Measurements from ENCODE around the gene SPTLC3.

SPTLC3 gene

DNA sequence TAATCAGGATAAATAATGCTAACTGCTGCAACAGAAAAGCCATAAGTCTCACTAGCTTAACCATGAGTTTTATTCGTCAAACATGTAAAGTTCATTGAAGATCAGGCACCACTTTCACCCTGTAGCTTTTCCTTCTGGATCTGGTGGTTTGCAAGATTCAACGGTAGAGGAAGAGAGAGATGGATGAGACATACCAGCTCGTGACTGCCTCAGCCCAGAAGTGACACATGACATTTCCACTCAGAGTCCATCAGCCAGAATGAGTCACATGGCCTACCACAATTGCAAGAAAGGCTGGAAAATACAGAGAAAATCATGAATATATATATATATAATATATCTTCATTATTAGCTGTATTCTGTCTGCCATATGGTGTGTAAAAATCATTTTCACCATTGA is 29.0 kb downstream of the SPTLC3 start:
- TF ChIP-seq CTCF (IDR thresholded peaks at IDR 0.05; ENCODE audit: low read depth, low read length, missing control alignments) = no peak
- DNase-seq (ENCODE audit: low read depth) = no peak

DNA sequence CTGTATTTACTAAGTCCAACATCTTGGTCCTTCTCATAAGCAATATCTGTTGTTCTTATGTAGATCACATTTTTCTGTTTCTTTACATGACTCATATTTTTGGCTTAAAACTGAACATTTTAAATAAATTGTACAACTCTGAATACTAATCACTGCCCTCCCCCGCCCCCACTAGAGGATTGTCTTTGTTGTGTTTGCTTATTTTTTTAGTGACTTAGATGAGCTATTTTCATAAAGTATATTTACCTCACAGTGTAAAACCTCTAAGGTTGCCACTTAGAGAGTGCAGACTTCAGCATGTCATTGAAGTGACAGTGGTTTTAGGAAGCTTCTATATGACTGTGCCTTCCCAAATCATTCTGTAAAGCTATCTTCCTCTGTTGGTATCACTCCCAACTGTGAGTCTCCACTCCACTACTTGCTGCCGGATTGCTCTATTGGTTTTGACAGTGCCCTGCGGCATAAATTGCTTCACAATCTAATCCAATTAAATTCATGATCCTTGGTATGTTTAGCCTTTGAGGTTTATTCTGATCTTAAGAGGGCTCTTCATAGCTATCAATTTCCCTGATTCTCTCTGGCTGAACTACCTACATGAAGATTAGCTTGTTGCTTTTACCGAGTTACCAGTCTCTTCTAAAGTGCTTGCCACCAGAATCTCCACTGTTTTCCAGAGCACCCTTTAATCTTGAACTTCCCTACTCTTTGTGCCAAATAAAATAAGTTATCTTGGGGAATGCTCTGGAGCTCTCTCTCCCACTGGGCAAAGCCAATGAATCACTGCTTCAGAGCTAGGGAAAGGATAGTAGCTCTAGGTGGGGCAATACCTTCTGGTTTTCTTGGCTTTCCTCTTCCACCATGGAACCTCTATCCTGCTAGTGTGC is 33.0 kb downstream of the SPTLC3 start:
- no peak for DNase-seq (ENCODE audit: low read depth)
- H3K4me3 ChIP-seq (ENCODE audit: low read depth, low read length) = no peak overlapping the region

More for the DNA sequence above, 29.0 kb downstream of the SPTLC3 start:
- H3K4me3 ChIP-seq (ENCODE audit: low read depth, low read length) = no peak overlapping the region

GRCh38 chr20:13042458-13042794 is 33.7 kb downstream of the SPTLC3 start:
- TF ChIP-seq CTCF (IDR thresholded peaks at IDR 0.05; ENCODE audit: low read depth, low read length, missing control alignments) = no peak
- no peak for DNase-seq (ENCODE audit: low read depth)
- H3K4me3 ChIP-seq (ENCODE audit: low read depth, low read length) = no peak overlapping the region

More for the DNA sequence above, 33.0 kb downstream of the SPTLC3 start:
- no peak for TF ChIP-seq CTCF (IDR thresholded peaks at IDR 0.05; ENCODE audit: low read depth, low read length, missing control alignments)

- no peak overlapping the region for H3K4me3 ChIP-seq (ENCODE audit: low read depth, low read length)
- TF ChIP-seq CTCF (IDR thresholded peaks at IDR 0.05; ENCODE audit: low read depth, low read length, missing control alignments) = no peak
- no peak for DNase-seq (ENCODE audit: low read depth)
Observed at GRCh38 chr20:13046409-13046808, 37.6 kb downstream of the SPTLC3 start.

GRCh38 chr20:13054011-13054410 is 45.2 kb downstream of the SPTLC3 start:
- no peak overlapping the region for H3K4me3 ChIP-seq (ENCODE audit: low read depth, low read length)
- no peak for DNase-seq (ENCODE audit: low read depth)
- TF ChIP-seq CTCF (IDR thresholded peaks at IDR 0.05; ENCODE audit: low read depth, low read length, missing control alignments) = no peak

DNA sequence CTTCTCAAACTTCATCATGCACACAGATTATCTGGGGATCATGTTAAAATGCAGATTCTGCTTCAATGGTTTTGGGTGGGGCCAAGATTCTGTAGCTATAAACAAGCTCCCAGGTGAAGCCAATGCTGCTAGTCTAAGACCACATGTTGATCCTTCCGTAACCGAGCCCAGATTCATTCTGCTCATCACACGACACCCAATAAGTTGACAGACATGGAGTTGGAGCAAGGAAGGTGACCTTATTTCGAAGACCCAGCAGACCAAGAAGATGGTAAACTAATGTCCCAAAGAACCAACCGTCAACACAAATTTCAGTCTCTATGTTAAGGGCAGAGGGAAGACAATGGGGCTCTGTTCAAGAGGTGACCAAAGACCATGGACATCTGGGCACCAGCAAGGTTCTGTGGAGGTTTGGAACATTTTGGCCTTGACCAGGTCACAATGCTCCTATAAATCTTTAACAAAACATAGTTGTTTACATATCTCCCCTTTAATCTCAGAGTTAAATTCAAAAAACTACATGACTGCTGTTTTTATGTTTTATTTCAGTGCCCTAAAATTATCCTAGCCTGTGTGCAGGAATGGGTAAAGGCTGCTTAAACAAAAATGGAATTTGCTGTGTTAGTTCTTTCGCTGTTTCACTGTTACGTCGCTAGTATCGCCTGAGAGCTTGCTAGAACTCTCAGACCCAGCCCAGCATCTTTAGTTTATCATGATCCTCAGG is 50.1 kb downstream of the SPTLC3 start:
- DNase-seq (ENCODE audit: low read depth) = no peak
- H3K4me3 ChIP-seq (ENCODE audit: low read depth, low read length) = no peak overlapping the region
- TF ChIP-seq CTCF (IDR thresholded peaks at IDR 0.05; ENCODE audit: low read depth, low read length, missing control alignments) = no peak

Measured in GM12864 (cell line).